Adrenal gland (tissue), 12 donors: ENCODE measurements around the gene BBS5. TPM values are rescaled to one million over a fixed set of nuclear protein-coding genes. Genes with fewer than 3 reads are reported as not detected.
"Not testable (repeated sequence)": the region's sequence is repeated elsewhere in the genome, so short reads cannot be mapped to it uniquely, and the experiment has no call there.

Experiments
- DNase-seq, 7 donors: peaks; one replicate each; pipeline ENCODE4 v3.0.0-alpha.2; 2019 to 2020
- H3K27ac ChIP-seq, 5 donors: fragments of 200-600 bp; sonication (generic) in 4 of 5; 1 replicate in 3 of 5; 2 replicates in 2 of 5; pipeline versions ENCODE4 v1.5.1 to v1.8.0; 2016 to 2020; ENCODE audit warnings: mild to moderate bottlenecking in 1 of 5
- H3K27me3 ChIP-seq: fragments of 200-600 bp; 2 replicates; pipeline ENCODE4 v1.8.0; 2021
- H3K36me3 ChIP-seq, 2 donors: fragments of 200-600 bp; replicated peaks in 1 of 2; 1 replicate in 1 of 2; 2 replicates in 1 of 2; pipeline versions ENCODE4 v1.5.1 to v1.8.0; 2018 to 2022
- H3K4me1 ChIP-seq, 2 donors: fragments of 200-600 bp; replicated peaks in 1 of 2; 1 replicate in 1 of 2; 2 replicates in 1 of 2; pipeline versions ENCODE4 v1.5.1 to v1.8.0; 2018 to 2021
- H3K4me3 ChIP-seq, 4 donors: fragments of 200-600 bp; sonication (generic) in 3 of 4; one replicate each; pipeline ENCODE4 v1.5.1; 2016 to 2018
- H3K9me3 ChIP-seq, 3 donors: fragments of 200-600 bp; sonication (generic) in 1 of 3; replicated peaks in 1 of 3; 1 replicate in 2 of 3; 2 replicates in 1 of 3; pipeline versions ENCODE4 v1.5.1 to v1.8.0; 2016 to 2021
- POLR2A ChIP-seq, 2 donors: fragments of 450-650 bp; IDR thresholded peaks; one replicate each; pipeline ENCODE4 v1.6.1; 2017; ENCODE audit warnings: antibody characterized with exemption in 2 of 2, mild to moderate bottlenecking in 2 of 2, moderate library complexity in 1 of 2
- whole genome bisulfite sequencing, 4 donors: extraction: QIAGEN DNeasy Blood & Tissue Kit in 2 of 4; methylation state at CpG; one replicate each; pipeline versions ENCODE4 v1.1.5 to v1.1.7; 2013 to 2017; 5-methylcytosine and 5-hydroxymethylcytosine counted together
- intact Hi-C, 2 donors: fragments of 100-400 bp; cut with DNase I; formaldehyde crosslinking; loops; one replicate each; pipeline versions ENCODE4 v1.14.1 to v1.15.0; 2022 to 2023
- polyA plus RNA-seq, 3 donors: library from polyadenylated mRNA; stranded (reverse); fragments of 200-250 nt in 2 of 3; fragments of 350-450 nt in 1 of 3; fragmentation: Illumina TruSeq in 1 of 3; extraction: RNeasy Lipid Tissue Mini Kit (QIAGEN cat#74804) in 1 of 3; gene quantifications; one replicate each; pipeline ENCODE4 v1.2.3, GENCODE V29; 2013 to 2014
- total RNA-seq, 9 donors: library from RNA; depleted of rRNA in 4 of 9; stranded (reverse); fragments of >200 nt in 4 of 9; fragments of 120-200 nt in 1 of 9; fragmentation: NEBNext Ultra II Directional in 1 of 9; extraction: Animal tissue kit (Norgen Biotek cat#: 25700) in 1 of 9; gene quantifications; one replicate each; pipeline versions ENCODE4 v1.1.0 to v1.2.4, GENCODE V29; 2013 to 2023
- TF ChIP-seq, protein P1 (sequence below), 6 experiments: fragments of 450-650 bp in 4 of 6; fragments of 200-600 bp in 2 of 6; sonication (generic) in 1 of 6; IDR thresholded peaks; 1 replicate in 5 of 6; 2 replicates in 1 of 6; pipeline versions ENCODE4 v1.5.1 to v1.8.0; 2016 to 2021; ENCODE audit warnings: antibody characterized with exemption in 6 of 6, mild to moderate bottlenecking in 2 of 6, moderate library complexity in 1 of 6
- donor health status: healthy with polysubstance abuse.
- donor health status: Bipolar disorder and iron deficiency.
- donor health status: DM: yes; HTN: yes; CAD: no.
- donor health status: DM: no; HTN: no; CAD: no.
- donor health status: DM: no; HTN: no; CAD: no.
- donor health status: DM: yes; HTN: yes; CAD: no.

The BBS5 gene
- total and polyA plus RNA-seq, 12 donors, result 3.6 to 15.7 (median 10.6) TPM

DNA sequence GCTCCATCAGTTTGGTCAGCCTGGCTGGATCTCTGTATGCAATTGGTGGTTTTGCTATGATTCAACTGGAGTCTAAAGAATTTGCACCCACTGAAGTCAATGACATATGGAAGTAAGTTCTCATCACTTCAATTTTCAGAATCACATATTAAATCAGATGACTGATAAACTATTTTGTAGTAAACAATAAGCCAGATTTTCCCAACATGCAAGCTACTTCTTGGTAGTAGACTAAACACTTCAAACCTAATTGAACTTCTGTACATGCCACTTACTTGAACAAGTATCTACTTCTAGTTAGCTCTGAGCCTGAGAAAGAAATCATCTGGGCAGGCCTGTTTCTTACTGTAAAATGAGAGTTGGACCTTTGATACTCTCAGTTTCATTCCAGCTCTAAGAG is 41.6 kb downstream of the BBS5 start:
- Histone ChIP-seq H3K9me3 (no peaks in the 10 kb centered on the region), H3K4me1 (no peaks in the 10 kb centered on the region), H3K27me3 (no peaks in the 10 kb centered on the region), H3K36me3 (peaks cover 0 to 6% of the 10 kb centered on the region in 2 donors), H3K27ac (no peak overlapping the region), H3K4me3 (no peak overlapping the region)
- intact Hi-C loops, result no loop called here
- TF ChIP-seq POLR2A (IDR thresholded peaks at IDR 0.05), result no peak
- no peak for DNase-seq

DNA sequence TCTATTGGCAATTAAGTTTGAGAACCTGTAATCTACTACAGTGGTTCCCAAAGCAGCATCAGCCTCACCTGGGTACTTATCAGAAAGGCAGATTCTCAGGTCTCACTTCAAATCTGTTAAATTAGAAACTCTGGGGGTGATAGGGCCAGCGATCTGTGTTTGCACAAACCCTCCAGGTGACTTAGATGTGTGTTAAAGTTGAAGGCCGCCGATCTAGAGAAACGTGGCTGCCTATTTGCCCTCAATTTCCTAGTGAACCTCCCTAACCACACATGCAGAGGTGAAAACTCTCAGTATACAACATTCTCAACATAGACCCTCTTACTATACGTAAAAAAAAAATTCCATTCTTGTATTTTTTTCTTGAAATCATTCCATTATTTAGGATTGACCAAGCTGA is 44.4 kb downstream of the BBS5 start:
- H3K36me3 ChIP-seq, result peaks cover 0 to 6% of the 10 kb centered on the region in 2 donors
- no peak for DNase-seq
- H3K27me3 ChIP-seq, result no peaks in the 10 kb centered on the region
- WGBS, 4 donors, result 66 to 87% (median 71%) methylated on average over 5 of the region's 5 CpGs
- no peaks in the 10 kb centered on the region for H3K4me1 ChIP-seq
- no peak overlapping the region for H3K4me3 ChIP-seq
- H3K27ac ChIP-seq, result no peak overlapping the region
- TF ChIP-seq, protein P1, sequence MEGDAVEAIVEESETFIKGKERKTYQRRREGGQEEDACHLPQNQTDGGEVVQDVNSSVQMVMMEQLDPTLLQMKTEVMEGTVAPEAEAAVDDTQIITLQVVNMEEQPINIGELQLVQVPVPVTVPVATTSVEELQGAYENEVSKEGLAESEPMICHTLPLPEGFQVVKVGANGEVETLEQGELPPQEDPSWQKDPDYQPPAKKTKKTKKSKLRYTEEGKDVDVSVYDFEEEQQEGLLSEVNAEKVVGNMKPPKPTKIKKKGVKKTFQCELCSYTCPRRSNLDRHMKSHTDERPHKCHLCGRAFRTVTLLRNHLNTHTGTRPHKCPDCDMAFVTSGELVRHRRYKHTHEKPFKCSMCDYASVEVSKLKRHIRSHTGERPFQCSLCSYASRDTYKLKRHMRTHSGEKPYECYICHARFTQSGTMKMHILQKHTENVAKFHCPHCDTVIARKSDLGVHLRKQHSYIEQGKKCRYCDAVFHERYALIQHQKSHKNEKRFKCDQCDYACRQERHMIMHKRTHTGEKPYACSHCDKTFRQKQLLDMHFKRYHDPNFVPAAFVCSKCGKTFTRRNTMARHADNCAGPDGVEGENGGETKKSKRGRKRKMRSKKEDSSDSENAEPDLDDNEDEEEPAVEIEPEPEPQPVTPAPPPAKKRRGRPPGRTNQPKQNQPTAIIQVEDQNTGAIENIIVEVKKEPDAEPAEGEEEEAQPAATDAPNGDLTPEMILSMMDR (IDR thresholded peaks at IDR 0.05), result no peak
- TF ChIP-seq POLR2A (IDR thresholded peaks at IDR 0.05), result no peak
- intact Hi-C loops, result no loop called here
- no peaks in the 10 kb centered on the region for H3K9me3 ChIP-seq

DNA sequence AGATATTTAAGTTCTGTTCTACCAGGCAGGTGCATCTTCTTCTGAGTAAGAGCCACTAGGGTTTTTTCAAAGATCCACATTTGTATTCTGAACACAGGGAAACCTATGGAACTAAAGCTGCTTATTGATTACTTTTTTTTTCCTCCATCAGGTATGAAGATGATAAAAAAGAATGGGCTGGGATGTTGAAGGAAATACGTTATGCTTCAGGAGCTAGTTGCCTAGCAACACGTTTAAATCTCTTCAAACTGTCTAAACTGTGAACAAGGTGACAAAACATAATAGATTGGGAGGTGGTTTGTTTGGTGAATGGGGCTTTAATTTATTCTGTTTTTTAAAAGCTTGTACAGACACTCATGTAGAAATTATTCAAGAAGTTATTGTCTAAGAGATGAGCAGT is 46.1 kb downstream of the BBS5 start:
- no peak overlapping the region for H3K4me3 ChIP-seq
- H3K27me3 ChIP-seq, result no peaks in the 10 kb centered on the region
- H3K4me1 ChIP-seq, result no peaks in the 10 kb centered on the region
- DNase-seq, result no peak
- H3K9me3 ChIP-seq, result no peaks in the 10 kb centered on the region
- no peak overlapping the region for H3K27ac ChIP-seq
- peaks cover 0 to 11% of the 10 kb centered on the region in 2 donors for H3K36me3 ChIP-seq
- TF ChIP-seq, protein P1 (IDR thresholded peaks at IDR 0.05), result no peak
- no peak for TF ChIP-seq POLR2A (IDR thresholded peaks at IDR 0.05)
- intact Hi-C loops, result no loop called here
- 85 to 88% (median 85%) methylated on average over 2 of the region's 2 CpGs for WGBS, 4 donors

DNA sequence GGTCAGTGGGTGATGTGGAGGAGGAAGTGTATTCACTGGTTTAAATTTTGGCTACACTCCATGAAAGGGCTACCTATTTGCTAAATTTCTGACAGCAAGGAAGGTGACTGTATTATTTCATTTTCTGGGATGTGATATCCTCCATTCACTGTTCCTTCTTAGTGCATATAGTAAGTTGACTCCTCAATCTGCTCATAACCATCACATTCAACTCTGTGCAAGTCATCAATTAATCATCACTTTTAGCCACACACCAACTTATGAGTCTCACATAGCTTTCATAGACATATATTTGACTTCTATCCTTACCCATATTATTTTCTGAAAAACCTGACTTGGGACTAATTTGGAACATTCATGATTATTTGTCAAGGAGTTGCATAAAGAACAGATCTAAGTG is 47.2 kb downstream of the BBS5 start:
- Histone ChIP-seq H3K27ac (no peak overlapping the region), H3K9me3 (no peaks in the 10 kb centered on the region), H3K4me1 (no peaks in the 10 kb centered on the region), H3K36me3 (peaks cover 0 to 7% of the 10 kb centered on the region in 2 donors), H3K27me3 (no peaks in the 10 kb centered on the region), H3K4me3 (no peak overlapping the region)
- DNase-seq, result no peak
- intact Hi-C loops, result no loop called here
- TF ChIP-seq, protein P1 (IDR thresholded peaks at IDR 0.05), result no peak
- no peak for TF ChIP-seq POLR2A (IDR thresholded peaks at IDR 0.05)

DNA sequence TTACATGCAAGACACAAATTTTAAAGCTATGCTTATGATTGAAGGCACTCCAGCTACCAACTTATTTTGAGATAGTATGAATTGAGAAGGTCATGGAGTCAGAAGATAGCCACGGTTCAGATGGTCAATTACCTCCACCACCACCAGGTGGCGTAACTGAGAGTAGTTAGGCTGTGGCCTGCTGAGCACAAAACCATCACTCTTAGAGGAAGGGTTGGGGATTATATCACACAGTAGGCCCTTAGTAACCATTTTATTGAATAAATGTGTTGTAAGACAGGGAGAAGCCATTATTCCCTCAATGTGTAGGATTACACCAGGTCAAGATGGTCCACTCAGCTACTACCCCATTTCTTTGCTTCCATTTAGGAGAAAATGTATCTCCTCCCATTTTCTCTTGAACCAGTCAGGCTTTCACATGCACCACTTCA is 49.0 kb downstream of the BBS5 start:
- intact Hi-C loops, result no loop called here
- 6 to 20% (median 13%) methylated on average over 2 of the region's 2 CpGs for WGBS, 4 donors
- H3K4me1 ChIP-seq, result no peaks in the 10 kb centered on the region
- TF ChIP-seq, protein P1 (IDR thresholded peaks at IDR 0.05), result peak; percentile 68 to 87 (median 77)
- no peak for TF ChIP-seq POLR2A (IDR thresholded peaks at IDR 0.05)
- peaks cover 0 to 5% of the 10 kb centered on the region in 2 donors for H3K36me3 ChIP-seq
- no peak overlapping the region for H3K4me3 ChIP-seq
- H3K27ac ChIP-seq, result no peak overlapping the region
- H3K27me3 ChIP-seq, result no peaks in the 10 kb centered on the region
- no peaks in the 10 kb centered on the region for H3K9me3 ChIP-seq
- peak; percentile 49 to 89 (median 73) for DNase-seq

DNA sequence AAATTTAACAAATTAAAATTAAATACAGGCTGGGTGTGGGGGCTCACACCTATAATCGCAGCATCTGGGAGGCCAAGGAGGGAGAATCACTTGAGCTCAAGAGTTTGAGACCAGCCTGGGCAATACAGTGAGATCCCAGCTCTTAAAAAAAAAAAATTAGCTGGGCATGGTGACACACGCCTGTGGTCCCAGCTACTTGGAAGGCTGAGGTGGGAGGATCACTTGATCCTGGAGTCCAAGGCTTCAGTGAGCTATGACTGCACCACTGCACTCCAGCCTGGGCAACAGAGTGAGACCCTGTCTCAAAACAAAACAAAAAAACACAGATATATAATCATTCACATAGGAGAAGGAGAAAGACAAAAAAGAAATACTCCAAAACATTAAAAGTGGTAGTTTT is 60.2 kb downstream of the BBS5 start:
- H3K27ac ChIP-seq, H3K4me1 ChIP-seq, H3K4me3 ChIP-seq, H3K9me3 ChIP-seq, H3K36me3 ChIP-seq, intact Hi-C loops, DNase-seq, H3K27me3 ChIP-seq: not testable (repeated sequence)
- 94 to 100% (median 96%) methylated on average over 2 of the region's 2 CpGs for WGBS, 4 donors
